GM21381 (cell line): ENCODE results near the gene VASN.
"Not testable (repeated sequence)": the region's sequence is repeated elsewhere in the genome, so short reads cannot be mapped to it uniquely, and the experiment has no call there.

Experiments
- ATAC-seq: cut with Tn5 transposase; IDR thresholded peaks from one replicate; pipeline ENCODE4 v1.9.1; 2021; ENCODE audit warnings: mild to moderate bottlenecking, moderate library complexity; ENCODE audit not compliant: unreplicated experiment

Gene VASN

DNA sequence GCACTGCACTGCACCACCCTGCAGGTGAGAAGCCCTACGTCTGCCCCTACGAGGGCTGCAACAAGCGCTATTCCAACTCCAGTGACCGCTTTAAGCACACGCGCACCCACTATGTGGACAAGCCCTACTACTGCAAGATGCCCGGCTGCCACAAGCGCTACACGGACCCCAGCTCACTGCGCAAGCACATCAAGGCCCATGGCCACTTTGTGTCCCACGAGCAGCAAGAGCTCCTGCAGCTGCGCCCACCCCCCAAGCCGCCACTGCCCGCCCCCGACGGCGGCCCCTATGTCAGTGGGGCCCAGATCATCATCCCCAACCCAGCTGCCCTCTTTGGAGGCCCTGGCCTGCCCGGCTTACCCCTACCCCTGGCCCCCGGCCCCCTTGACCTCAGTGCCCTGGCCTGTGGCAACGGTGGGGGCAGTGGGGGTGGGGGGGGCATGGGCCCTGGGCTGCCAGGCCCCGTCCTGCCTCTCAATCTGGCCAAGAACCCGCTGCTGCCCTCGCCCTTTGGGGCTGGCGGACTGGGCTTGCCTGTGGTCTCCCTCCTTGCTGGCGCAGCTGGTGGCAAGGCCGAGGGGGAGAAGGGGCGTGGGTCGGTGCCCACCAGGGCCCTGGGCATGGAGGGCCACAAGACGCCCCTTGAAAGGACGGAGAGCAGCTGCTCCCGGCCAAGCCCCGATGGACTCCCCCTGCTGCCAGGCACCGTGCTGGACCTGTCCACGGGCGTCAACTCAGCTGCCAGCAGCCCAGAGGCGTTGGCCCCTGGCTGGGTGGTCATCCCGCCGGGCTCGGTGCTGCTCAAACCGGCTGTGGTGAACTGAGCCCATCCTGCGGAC, 34.7 kb upstream of the VASN start:
- ATAC-seq: no peak

DNA sequence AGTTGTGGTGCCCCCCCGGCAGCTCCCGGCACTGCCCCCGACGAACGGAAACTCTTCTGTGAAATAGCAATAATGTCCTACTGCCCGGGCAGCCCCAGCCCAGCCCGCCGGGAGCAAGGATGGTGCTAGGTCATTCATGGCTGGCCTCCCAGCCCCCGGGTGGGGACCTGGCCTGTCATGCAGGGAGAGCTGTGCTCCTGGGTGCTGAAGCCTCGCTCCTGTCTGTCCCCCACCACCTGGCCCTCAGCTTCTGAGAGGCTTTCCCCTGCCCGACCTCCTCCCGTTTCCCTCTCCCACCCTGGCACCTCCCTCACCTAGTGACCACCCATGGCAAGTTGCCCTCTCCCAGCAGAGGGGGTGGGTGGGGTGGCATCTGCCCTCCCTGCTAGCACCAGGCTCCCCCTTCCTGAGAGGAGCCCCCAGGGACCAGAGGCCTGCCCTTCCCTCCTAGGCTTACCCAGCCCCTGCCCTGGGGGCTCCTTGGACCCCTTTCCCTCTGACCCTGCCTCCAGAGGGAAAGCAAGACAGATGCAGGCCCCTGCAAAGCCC, 34.0 kb upstream of the VASN start:
- ATAC-seq: no peak

DNA sequence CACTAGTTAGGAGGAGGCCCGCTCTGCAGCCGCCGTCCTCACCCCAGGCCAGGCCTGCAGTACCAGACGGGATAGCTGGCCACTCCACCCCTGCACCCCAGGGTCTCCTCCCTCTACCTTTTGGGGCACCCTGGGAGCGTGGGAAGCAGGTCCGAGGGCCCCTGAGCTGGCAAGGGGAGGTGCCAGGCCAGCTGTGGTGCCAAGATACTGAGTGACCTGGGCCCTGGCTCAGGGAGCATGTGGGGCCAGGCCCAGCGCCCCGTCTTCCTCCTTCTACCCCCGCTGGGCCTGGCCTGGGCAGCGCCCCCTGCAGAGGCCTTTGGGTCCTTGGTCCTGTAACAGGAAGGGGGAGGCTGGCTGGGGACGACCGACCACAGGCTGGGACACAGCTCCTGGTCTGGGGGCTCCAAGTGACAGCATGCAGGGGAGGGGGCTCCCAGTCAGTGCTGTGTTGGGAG, 33.5 kb upstream of the VASN start:
- ATAC-seq: no peak

DNA sequence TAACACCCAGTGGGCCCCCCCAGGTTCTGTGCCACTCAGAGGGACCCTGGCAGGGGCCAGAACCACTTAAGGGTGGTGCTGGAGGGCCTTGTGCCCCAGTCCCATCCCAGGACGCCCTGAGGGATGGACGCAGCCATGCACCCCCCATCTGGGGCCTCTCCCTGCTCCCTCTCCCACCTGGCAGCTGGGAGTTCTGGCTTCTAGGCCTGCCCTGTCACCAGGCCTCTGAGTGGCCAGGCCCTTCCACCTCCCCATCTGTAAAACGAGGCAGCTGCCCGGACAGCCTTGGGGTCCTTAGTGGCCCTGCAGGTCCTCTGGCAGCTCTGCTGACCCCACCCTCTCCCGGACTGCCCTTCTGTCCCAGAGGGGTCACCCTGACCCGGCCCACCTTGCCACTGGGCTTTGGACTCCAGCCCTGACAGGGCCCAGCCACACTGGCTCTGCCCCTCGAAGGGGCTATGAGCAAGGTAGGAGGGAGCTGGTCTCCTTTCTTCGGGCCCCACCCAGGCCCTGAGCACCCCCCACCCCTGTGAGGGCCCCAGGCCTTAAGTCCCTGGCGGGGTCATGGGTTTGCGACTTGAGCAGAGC, 32.8 kb upstream of the VASN start:
- ATAC-seq: no peak

DNA sequence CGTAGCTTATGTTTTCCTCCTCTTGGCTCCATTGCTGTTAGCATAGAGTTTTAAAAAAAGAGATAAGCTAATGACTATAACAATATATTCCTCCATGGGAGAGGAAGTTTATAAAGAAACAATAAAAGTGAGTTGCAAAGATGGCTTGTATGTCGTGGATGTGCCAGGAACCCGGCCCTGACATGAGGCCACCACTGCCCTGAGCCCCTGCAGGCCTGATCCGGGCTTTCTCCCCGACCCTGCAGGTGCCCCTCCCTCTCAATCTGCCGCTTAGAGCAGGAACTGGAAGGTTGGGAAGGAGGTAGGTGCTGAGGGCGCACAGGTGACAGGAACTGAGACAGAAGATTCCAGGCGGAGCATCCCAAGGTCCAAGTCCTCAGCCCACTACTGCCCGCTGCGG, 32.2 kb upstream of the VASN start:
- ATAC-seq: no peak

DNA sequence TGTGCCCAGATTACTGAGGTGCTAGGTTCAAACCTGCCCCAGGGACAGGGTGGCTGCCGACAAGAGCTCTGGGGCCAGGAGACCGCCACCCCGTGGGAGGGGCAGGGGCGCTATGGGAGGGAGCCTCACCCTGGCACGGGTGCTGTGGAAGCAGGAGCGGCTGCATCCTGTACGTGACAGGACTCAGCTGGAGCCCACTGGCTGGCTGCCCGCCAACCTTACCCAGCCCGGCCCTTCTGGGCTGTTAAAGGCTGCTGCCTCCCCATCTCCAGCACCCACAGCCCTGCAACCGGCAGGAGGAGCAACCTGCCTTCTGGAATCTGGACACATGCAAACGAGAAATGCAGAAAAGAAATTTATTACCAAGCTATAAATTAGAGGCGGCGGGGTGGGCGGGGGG, 31.7 kb upstream of the VASN start:
- no peak for ATAC-seq

DNA sequence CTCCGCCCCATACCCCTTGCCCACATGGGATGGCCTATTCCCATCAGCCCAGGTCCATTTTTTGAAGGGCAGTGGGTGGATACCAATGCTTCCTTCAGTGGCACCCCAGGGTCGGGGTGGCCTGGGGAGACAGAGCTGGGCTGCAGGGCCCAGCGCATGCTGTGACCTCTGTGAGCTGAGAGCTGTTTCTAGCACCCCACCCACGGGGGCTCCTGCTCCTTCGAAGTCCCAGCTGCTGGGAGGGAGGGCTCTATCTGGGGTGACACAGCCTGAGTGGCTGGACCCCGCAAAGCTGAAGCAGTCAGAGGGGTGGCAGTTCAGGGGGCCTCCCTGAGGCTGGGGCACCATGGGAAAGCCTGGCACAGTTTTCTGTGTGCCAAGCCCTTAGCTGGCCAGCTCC, 31.2 kb upstream of the VASN start:
- ATAC-seq: no peak

DNA sequence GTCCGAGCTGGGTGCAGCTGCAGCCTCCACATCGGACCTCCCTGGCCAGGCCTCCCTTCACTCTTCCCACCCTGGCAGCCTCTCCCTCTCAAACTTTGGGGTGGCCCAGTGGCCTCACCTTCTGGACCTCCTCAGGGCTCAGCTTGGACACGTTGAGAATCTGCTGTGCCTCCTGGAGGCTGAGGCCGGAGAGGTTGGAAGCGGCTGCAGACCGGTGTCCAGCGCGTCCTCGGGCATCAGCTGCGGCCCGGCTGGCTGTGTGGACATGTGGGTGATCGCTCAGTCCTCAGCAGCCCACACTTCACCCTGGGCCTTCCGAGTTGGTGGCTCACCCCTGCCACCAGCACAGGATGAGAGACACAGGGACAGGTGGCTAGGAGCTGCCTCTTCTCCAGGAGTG, 30.4 kb upstream of the VASN start:
- no peak for ATAC-seq

DNA sequence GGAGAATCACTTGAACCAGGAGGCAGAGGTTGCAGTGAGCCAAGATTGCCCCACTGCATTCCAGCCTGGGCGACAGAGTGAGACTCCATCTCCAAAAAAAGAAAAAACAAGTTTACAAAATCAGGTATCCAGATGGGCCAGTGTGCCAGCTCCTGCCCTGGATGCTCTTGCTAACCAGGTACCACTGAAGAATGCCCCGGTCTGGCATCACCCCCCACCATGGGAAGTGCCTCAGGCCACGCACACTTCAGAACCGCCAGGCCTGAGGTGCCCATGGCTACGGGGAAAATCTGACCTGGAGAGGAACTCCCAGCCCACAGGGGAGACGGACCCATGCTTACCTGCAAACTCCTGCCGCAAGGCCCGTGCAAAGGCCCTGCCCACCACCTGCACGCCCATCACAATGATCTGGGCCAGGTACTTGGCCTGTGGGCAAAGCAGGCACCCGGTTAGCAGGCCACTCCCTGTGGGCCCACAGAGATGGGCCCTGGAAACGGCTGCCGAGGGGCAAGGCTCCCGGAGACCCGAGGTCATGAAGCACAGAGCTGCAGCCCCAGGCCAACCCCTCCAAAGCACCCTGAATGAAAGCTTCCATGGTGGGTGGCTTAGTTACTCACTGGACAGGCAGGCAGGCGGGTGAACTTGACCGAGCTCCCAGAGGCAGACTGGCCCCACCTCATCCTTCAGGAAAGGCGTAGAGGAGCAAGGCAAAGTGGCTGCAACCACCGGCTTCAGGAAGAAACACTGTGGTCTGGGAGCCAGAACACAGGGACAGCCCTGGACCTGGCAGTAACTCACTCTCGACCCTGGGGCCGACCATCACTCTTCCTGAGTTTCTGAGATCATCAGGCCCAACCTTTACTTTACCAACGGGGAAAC, 28.5 kb upstream of the VASN start:
- no peak for ATAC-seq

DNA sequence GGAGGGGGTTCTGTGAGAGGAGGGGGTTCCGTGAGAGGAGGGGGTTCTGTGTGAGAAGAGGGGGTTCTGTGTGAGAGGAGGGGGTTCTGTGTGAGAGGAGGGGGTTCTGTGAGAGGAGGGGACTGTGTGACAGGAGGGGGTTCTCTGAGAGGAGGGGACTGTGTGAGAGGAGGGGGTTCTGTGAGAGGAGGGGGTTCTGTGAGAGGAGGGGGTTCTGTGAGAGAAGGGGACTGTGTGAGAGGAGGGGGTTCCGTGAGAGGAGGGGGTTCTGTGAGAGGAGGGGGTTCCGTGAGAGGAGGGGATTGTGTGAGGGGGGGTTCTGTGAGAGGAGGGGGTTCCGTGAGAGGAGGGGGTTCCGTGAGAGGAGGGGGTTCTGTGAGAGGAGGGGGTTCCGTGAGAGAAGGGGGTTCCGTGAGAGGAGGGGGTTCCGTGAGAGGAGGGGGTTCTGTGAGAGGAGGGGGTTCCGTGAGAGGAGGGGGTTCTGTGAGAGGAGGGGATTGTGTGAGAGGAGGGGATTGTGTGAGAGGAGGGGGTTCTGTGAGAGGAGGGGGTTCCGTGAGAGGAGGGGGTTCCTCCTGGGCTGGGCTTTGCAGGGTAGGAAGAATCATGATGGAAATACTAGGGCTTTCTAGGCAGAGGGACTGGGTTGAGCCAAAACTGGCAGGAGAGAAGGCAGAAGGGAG, 27.2 kb upstream of the VASN start:
- not testable (repeated sequence) for ATAC-seq

DNA sequence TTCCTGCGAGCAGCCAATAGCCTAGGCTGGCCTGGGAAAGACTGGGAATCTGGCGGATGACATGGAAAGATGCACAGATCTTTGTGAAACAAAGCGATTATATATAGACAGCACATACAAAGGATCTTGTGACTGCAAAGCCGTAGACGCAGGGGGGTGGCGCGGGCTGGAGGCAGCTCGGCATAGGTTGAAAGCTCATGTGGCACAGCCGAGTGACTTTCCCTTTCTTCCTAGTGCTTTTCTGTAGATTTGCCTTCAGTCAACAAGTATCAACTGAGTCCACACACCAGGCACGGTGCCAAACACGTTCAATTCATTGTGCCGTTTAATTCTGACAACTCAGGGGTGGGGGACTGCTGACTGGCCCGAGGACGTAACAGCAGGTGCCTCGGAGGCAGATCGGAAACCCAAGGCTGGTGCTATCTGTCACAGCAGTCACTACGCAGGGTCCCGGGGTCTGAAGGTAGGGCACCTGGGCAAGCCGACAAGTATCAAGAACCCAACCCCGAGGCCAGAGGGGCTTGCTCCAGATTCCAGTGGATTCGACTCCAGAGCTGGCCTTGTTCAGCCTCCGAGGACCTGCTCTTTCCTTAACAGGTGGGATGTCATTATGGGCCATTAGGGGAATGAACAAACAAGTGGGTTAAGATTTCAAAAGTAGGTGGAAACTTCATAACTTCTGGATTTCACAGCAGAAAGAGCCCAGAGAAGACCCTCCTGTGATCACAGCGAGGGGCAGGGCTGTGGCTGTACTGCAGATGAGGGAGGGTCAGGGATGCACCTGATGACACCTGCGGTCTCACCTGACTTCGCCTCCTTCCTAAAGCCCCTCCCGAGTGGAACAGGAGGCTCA, 26.4 kb upstream of the VASN start:
- ATAC-seq: no peak

DNA sequence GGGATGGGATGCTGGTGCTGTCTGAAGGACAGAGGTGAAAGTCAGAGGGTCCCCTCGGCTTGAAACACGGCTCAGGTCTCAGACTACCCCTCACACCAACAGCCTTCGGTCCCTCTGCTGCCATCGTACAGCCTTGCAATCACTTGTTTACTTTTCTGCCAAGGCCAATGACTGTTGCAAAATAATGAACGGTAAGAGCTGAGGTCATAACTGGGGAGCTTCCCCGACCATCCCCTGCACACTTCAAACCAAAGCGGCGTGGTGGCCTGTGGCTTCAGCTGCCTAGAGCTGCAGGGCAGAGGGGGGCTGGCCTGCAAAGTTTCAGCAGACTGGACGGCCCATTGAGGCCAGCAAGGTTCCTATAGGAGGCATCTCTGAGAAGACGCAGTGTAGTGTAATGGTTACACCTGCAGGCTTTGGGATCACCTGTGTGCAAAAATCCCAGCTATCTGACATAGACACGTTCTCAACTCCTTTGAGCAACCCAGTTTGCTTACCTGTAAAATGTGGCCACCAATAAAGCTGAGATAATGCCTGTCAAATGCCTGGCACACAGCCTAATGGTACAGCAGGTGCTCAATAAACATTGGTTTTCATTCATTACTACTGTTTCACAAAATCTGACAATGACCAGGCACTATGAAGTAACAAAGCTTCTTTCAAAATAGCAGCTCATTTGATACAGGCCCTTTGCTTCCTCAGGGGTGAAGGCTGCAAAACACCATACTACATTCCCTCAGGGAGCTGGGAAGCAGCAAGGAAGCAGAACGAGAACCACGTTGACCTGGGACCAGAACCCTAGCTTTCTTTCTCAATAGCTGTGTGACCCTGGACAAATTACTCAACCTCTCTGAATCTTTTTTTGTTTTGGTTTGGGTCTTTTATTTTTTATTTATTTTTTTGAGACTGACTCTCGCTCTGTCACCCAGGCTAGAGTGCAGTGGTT, 25.5 kb upstream of the VASN start:
- ATAC-seq: no peak

DNA sequence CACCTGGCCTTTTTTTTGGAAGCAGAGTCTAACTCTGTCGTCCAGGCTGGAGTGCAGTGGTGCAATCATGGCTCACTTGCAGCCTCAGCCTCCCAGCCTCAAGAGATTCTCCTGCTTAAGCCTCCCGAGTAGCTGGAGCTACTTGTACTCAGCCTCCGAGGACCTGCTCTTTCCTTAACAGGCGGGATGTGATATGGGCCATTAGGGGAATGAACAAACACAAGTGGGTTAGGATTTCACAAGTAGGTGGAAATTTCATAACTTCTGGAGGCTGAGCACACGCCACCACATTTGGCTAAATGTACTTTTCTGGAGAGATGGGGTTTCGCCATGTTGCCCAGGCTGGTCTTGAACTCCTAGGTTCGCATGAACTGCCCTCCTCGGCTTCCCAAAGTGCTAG, 24.6 kb upstream of the VASN start:
- no peak for ATAC-seq

DNA sequence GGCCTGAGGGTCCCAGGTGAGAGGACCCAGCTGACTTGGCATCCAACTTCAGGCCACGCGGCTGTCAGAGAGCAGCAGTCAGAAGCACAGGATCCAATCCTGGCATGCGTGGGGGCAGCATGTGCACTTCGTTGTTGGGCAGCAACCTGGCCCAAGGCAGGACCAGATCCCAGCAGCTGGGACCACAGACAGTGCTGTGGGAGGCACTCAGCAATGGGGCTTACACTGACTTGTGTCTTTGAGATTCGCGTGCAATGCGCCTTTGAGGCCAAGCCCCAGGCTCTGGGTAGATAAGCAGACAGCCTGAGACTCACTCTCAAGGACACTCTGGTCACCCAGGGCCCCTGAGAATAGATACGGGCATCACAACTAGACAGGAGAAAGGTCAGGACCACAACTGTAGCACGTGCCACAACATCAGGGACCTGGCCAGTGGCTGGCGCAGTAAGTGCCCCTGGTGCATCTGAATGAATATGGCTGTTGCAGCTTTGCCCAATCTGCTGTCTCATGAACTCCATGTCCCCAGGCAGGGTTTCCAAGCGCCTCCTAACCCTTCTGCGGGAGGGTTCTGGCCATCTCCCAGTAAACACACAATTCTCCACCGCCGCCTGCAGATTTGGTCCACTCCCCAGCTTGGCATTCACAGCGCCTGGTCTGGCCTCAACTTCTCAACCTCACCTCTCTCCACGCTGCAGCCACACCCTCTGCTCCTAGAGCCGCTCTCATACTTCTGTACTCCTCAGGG, 23.7 kb upstream of the VASN start:
- ATAC-seq: no peak

DNA sequence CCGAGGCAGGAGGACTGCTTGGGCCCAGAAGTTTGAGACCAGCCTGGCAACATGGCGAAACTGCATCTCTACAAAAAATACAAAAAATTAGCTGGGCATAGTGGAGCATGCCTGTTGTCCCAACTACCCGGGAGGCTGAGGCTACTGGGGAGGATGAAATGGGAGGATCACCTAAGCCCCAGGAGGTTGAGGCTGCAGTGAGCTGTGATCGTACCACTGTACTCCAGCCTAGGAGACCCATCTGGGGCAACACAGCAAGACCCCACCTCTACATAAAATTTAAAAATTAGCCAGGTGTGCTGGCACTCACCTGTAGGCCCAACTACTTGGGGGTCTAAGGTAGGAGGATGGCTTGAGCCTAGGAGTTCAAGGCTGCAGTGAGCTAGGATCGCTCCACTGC, 22.3 kb upstream of the VASN start:
- ATAC-seq: no peak

DNA sequence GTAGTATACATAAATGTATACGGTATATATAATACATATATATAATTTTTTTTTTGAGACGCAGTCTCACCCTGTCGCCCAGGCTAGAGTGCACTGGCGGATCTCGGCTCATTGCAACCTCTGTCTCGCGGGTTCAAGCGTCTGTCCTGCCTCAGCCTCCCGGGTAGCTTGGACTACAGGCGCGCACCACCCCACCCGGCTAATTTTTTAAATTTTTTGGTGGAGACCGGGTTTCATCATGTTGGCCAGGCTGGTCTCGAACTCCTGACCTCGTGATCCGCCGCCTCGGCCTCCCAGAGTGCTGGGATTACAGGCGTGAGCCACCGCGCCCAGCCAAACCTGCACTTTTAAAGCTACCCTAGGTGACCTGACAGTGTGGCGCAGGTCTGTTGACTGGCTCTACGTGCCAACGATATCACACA, 21.3 kb upstream of the VASN start:
- ATAC-seq: no peak

DNA sequence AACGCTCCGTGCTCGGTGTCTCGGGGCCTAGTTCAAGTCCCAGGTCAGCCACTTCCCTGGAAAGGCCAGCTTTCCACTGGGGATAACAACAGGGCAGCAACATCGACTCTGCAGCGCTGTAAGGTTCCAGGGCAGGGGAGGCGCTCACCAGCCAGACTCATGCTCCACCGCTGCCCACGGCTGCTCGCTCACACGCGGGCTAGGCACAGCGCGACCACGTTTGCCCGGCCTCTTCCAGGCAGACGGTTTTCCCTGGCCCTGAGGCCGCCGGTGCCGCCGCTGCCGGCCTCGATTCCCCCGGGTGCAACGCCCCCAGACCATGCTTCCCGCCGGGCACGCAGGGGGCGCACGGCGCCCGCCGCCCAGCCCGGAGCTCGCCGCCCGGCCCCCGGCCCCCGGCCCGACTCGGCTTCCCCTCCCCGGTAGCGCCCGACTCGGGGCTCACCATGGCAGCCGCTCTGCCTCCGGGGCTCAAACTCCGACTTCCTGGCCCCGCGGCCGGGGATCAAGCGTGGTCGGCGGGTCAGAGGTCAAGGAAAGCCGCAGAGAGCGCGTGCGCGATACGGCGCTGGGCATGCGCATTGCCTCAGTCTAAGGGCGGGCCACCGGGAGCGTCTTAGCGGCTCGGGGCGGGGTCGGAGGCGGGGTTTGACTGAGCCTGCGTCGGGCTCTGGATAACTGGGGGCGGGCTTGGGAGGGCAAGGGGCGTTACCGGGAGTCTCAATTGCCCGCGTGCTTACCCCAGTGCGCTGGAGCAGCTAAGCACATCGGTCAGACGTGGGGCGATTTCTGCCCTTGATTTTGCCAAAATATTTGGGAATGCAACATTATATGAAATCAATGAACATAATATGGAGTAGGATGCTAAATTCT, 20.6 kb upstream of the VASN start, which contains the start of gene PAM16:
TSS of gene PAM16 (minus strand) at position 535 of the 873 bp plus-strand sequence. CDS start at position 448, 87 bp downstream.
- ATAC-seq: peak; percentile 82
